HG03280 (cell line): ENCODE results near the gene KRTAP5-4.

Experiments
- ATAC-seq: cut with Tn5 transposase; IDR thresholded peaks from one replicate; pipeline ENCODE4 v1.9.1; 2021; ENCODE audit warnings: mild to moderate bottlenecking, moderate library complexity; ENCODE audit not compliant: unreplicated experiment

Gene KRTAP5-4

DNA sequence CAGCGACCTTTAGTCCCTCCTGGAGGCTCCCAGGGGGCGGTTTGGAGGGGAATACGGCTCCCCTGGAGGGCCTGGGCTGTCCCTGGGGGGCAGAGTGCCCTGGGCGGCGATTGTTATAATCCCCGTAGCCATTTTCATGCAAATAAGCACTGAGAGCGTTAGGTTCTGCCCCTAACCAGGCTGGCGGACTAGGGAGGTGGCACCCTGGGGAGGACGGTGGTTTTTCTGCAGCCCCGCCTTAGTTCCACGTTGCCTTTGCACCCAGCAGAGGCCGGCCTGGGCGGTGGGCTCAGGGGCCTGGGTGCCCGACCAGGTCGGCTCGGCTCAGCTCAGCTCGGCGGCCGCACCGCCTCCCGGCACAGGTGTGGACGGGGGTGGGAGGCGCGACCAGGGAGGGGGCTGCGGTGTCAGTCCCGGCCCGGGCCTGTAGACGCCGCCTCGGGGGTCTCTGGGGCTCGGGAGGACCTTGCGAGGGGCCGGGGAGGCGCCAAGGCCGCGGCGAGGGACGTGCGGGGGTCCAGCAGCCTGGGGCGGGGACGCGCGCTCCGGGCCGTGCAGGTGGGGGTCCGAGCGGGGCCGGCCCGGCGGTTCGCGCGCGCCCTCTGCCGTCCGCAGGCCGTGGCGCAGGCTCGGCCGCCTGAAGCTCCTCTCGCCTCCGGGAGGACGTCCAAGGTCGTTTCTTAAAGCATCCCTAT, 47.6 kb downstream of the KRTAP5-4 start:
- no peak for ATAC-seq

DNA sequence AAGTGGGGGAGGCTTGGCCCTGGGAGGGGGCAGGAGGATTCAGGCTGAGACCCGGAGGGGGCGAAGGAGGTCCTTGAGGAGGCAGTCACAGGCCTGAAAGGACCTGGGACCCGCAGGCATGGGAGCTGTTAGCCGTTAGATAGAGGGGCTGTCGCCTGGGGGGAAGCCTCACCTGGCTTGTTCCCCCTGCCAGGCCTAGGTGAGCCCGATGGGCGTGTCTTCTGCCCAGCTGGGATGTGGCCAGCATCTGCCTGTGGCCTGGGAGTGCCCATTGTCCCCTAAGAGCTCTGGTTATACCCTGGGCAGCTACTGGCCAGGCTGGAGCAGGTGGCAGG, 48.1 kb downstream of the KRTAP5-4 start:
- no peak for ATAC-seq

DNA sequence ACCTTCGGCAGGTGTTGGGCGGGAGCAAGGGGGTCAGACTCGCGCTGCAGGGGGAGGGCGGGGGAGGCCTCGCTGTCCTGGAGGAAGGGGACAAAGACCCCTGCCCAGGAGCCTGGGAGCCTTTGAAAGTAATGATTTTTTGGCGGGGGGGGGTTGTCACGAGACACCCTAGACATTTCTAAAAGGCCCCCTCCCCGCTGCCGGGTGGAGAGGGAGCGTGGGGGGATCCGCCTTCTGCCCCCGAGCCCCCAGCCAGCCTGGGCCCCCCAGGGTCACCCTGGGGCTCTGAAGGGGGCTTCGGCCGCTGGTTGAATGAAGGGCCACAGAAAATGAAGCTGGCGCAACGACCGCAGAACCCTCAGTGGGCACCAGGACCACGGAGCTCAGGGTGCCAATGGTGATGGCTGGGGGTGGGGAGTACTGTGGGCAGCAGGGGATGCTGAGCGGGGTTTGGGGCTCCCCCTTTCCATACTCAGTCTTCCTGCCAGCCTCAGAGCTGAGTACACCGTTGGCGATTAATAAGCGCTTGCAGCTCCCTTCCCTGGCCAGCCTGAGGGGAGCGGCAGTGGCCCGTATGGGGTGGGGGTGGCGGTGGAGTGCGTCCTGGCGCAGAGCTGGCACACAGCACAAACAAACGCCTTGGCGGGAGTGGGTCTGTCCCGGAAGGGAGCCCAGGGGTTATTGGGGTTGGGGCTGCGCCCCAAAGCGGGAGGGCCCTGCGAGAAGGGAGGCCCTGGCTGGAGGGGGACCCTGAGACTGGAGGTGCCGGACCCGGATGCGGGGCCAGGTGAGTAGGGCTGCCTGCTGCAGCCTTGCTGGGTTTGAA, 48.6 kb downstream of the KRTAP5-4 start:
- no peak for ATAC-seq

DNA sequence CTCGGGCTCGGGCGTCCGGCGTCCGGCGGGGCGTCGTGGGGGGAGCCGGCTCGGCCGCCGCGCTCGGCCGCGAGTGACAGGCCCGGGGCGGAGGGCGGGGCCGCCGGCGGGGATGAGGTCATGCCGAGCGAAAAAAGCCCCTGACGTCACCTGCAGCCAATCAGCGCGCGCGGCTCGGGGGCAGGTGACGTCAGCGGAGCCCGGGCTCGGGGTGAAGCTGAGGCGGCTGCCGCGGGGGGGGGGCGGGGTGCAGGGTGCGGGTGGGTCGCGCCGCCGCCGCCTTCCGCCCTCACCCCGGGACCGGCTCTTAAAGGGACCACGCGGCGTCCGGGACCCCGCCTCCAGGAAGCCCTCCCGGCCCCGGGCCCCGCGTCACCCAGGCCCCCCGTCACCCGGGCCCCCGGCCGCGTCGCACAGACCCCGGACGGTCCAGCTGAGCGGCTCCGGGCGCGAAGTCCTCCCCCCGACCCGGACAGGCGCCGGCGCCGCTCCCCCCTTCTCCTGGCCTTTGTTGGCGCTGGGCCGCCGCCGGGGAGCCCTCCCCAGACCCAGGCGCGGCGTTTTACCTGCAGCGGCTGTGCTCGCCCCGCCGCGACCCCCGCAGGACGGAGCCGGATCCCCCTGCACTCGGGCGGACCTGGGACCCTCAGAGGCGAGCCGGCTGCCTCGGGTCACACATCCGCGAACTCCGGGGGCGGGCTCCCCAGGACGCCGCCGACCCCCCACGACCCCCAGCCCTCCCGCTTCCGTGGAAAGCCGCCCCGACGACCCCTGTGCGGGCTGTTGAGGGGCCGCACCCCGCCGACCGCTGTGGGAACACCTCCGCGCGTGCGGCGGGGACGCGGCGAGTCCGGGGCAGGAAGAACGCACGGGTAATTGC, 49.5 kb downstream of the KRTAP5-4 start, which contains the start of gene DUSP8:
Gene DUSP8, minus strand, starts transcription at position 75 of the 880 bp plus-strand sequence. CDS start 6,445 bp downstream, outside the sequence.
- ATAC-seq, result peak; percentile 62

DNA sequence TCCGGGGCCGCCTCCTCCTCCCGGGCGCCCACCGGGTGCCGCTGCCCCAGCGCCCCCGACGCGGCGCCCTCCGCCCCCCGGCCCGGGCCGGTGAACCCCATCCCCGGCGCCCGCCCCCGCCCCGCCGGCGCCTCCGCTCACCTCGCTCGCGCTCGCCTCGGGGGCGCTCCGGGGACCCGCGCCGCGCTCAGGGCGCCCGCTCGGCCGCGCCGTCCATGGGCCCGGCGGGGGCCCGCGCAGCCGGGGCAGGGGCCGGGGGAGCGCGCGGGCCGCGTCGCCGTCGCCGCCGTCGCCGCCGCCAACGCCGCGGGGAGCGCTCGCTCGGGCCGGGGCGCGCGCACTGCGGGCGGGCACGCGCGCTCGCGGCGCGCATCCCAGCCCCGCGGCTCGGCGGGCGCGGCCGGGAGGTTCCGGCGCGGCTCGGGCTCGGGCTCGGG, 50.2 kb downstream of the KRTAP5-4 start:
- ATAC-seq, result no peak
